WI38 (cell line): ENCODE measurements around the gene CH25H.

Source experiments
- H3K4me3 ChIP-seq: 2 replicates; pipeline ENCODE4 v1.5.1; 2011; ENCODE audit warnings: low read depth, mild to moderate bottlenecking, control low read depth, low read length
- CTCF ChIP-seq: IDR thresholded peaks from 2 replicates; pipeline ENCODE4 v1.5.1; 2012; ENCODE audit warnings: low read depth, mild to moderate bottlenecking, control low read depth, low read length

CH25H gene

GRCh38 chr10:89216056-89216455 lies 8.9 kb upstream of the CH25H start:
- no peak for TF ChIP-seq CTCF
- no peak overlapping the region for H3K4me3 ChIP-seq

GRCh38 chr10:89215511-89215910 lies 8.4 kb upstream of the CH25H start:
- H3K4me3 ChIP-seq = no peak overlapping the region
- TF ChIP-seq CTCF = no peak

- no peak for TF ChIP-seq CTCF
- H3K4me3 ChIP-seq = no peak overlapping the region
Measured at GRCh38 chr10:89214566-89215165, 7.5 kb upstream of the CH25H start.

GRCh38 chr10:89213191-89213808 lies 6.2 kb upstream of the CH25H start:
- TF ChIP-seq CTCF = peak; percentile 21; the same call in 1 of the 2 replicates
- H3K4me3 ChIP-seq = no peak overlapping the region

- TF ChIP-seq CTCF = no peak
- H3K4me3 ChIP-seq = no peak overlapping the region
Measured at GRCh38 chr10:89210794-89211425, 3.8 kb upstream of the CH25H start.

- no peak overlapping the region for H3K4me3 ChIP-seq
- no peak for TF ChIP-seq CTCF
Measured at GRCh38 chr10:89209718-89210117, 2.6 kb upstream of the CH25H start.
